GM12878 (cell line): ENCODE measurements around the gene PDIA3. TPM values are rescaled to one million over a fixed set of nuclear protein-coding genes. Genes with fewer than 3 reads are reported as not detected.

Experiments used
- EZH2 ChIP-seq: IDR thresholded peaks from 2 replicates; pipeline ENCODE4 v1.6.1; 2012; ENCODE audit warnings: low read depth, mild to moderate bottlenecking, control low read depth, inconsistent platforms, low read length, borderline replicate concordance; ENCODE audit not compliant: control insufficient read depth
- HDGF ChIP-seq: fragments of 450-650 bp; IDR thresholded peaks from 2 replicates; pipeline ENCODE4 v1.6.1; 2016; ENCODE audit warnings: antibody characterized with exemption
- IKZF2 ChIP-seq, 2 experiments: fragments of 450-650 bp; IDR thresholded peaks; 2 replicates each; pipeline ENCODE4 v1.6.1; 2017; ENCODE audit warnings: mild to moderate bottlenecking in 2 of 2, moderate library complexity in 2 of 2
- PAX5 ChIP-seq: IDR thresholded peaks from 2 replicates; pipeline ENCODE4 v1.6.1; 2011; ENCODE audit warnings: low read depth, low read length, borderline replicate concordance
- POLR2A ChIP-seq: IDR thresholded peaks from 2 replicates; pipeline ENCODE4 v1.6.1; 2011; ENCODE audit warnings: low read depth, mild to moderate bottlenecking, low read length
- POLR2AphosphoS5 ChIP-seq: IDR thresholded peaks from 2 replicates; pipeline ENCODE4 v1.6.1; 2011; ENCODE audit warnings: mild to moderate bottlenecking, low read length, inconsistent platforms
- RB1 ChIP-seq: fragments of 450-650 bp; formaldehyde crosslinking; IDR thresholded peaks from 2 replicates; pipeline ENCODE4 v1.6.1; 2017; ENCODE audit warnings: mild to moderate bottlenecking, borderline replicate concordance
- SMAD5 ChIP-seq: IDR thresholded peaks from 2 replicates; pipeline ENCODE4 v1.6.1; 2016; ENCODE audit warnings: antibody characterized with exemption, low read depth
- polyA plus RNA-seq, 11 experiments: library from polyadenylated mRNA; depleted of rRNA in 4 of 11; unstranded in 6 of 11; stranded (reverse) in 5 of 11; fragments of >200 nt; fragmentation: Nextera tagmentation in 4 of 11; fragmentation: Illumina TruSeq in 1 of 11; extraction: Ambion mirVana in 4 of 11; extraction: Trizol in 1 of 11; gene quantifications; 1 replicate in 1 of 11; 2 replicates in 10 of 11; pipeline versions ENCODE4 v1.2.1 to v1.2.3, GENCODE V29; 2011 to 2016; ENCODE audit warnings: inconsistent platforms in 2 of 11, missing spikeins in 2 of 11, low read depth in 1 of 11
- total RNA-seq, 4 experiments: library from RNA; depleted of rRNA in 3 of 4; stranded (reverse); fragments of >200 nt in 3 of 4; fragmentation: Illumina TruSeq in 1 of 4; extraction: Trizol in 1 of 4; gene quantifications; 2 replicates each; pipeline versions ENCODE4 v1.2.1 to v1.2.3, GENCODE V29; 2013 to 2021
- TF ChIP-seq, protein P1 (sequence below): fragments of 150-350 bp; IDR thresholded peaks from 2 replicates; pipeline ENCODE4 v1.6.1; 2016; ENCODE audit warnings: low read depth, low read length
- TF ChIP-seq, protein P2 (sequence below): IDR thresholded peaks from 2 replicates; pipeline ENCODE4 v1.6.1; 2012; ENCODE audit warnings: low read depth, low read length, improper control_type of control experiment
- TF ChIP-seq, protein P3 (sequence below): IDR thresholded peaks from 2 replicates; pipeline ENCODE4 v1.6.1; 2012; ENCODE audit warnings: low read length, inconsistent platforms
- TF ChIP-seq, protein P4 (sequence below): IDR thresholded peaks from 2 replicates; pipeline ENCODE4 v1.6.1; 2012; ENCODE audit warnings: mild to moderate bottlenecking, low read depth, low read length
- TF ChIP-seq, protein P5 (sequence below): IDR thresholded peaks from 2 replicates; pipeline ENCODE4 v1.6.1; 2012; ENCODE audit warnings: improper control_type of control experiment, low read depth, low read length; ENCODE audit not compliant: insufficient replicate concordance

PDIA3 gene
- total and polyA plus RNA-seq, 10 of the 15 experiments (the other 5 are each of a cell fraction or from before 2014, with no cell fraction given): 18.2 to 716 (median 181) TPM

DNA sequence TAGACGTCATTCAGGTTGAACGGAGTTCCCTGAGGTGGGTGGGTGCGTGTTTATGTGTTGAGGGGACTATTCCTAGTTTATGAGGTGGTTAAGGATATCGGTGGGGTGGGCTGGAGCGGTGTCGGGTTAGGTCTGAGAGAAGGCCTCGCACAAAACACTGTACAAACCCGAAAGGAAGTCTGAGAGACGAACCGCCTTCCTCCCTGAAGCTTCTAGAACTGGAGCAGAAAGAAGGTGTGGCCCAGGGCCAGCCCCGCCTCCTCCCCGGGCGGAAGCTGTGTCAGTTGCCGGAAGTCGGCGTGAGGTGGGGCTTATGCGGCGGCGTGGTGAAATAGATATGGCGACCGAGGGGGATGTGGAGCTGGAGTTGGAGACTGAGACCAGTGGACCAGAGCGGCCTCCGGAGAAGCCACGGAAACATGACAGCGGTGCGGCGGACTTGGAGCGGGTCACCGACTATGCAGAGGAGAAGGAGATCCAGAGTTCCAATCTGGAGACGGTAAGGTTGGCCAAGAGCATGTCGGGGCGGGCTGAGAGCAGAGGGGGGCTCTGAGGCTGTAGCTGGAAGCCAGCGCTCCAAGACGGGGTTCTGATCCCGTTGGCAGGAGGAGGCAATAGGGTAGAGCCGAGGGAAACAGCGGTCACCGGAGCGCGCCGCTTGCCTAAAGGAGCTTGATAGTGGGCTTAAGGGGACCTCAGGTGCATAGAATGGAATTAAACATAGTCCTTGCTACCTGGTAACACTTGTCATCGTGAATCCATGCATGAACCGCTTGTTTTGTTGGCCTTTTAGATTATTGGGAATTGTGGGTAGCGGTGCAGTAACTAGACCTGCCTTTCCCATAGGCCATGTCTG, 54.3 kb downstream of the PDIA3 start, which contains the start of gene HYPK (continued):
- TF ChIP-seq, protein P1, sequence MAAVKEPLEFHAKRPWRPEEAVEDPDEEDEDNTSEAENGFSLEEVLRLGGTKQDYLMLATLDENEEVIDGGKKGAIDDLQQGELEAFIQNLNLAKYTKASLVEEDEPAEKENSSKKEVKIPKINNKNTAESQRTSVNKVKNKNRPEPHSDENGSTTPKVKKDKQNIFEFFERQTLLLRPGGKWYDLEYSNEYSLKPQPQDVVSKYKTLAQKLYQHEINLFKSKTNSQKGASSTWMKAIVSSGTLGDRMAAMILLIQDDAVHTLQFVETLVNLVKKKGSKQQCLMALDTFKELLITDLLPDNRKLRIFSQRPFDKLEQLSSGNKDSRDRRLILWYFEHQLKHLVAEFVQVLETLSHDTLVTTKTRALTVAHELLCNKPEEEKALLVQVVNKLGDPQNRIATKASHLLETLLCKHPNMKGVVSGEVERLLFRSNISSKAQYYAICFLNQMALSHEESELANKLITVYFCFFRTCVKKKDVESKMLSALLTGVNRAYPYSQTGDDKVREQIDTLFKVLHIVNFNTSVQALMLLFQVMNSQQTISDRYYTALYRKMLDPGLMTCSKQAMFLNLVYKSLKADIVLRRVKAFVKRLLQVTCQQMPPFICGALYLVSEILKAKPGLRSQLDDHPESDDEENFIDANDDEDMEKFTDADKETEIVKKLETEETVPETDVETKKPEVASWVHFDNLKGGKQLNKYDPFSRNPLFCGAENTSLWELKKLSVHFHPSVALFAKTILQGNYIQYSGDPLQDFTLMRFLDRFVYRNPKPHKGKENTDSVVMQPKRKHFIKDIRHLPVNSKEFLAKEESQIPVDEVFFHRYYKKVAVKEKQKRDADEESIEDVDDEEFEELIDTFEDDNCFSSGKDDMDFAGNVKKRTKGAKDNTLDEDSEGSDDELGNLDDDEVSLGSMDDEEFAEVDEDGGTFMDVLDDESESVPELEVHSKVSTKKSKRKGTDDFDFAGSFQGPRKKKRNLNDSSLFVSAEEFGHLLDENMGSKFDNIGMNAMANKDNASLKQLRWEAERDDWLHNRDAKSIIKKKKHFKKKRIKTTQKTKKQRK: no peak
- TF ChIP-seq RB1 (peak; percentile 39; the same call in 1 of the 2 replicates), HDGF (peak; percentile 77; the same call in 1 of the 2 replicates), EZH2 (no peak), IKZF2 (IDR thresholded peaks at IDR 0.05) (0 out of 4 replicates have a peak, but pooled peaks of 1 of the 2 experiments have one; percentile 12), POLR2A (peak; percentile 90), SMAD5 (peak; percentile 93), POLR2AphosphoS5 (peak; percentile 93), PAX5 (peak; percentile 34; the same call in 1 of the 2 replicates)
- TF ChIP-seq, protein P2, sequence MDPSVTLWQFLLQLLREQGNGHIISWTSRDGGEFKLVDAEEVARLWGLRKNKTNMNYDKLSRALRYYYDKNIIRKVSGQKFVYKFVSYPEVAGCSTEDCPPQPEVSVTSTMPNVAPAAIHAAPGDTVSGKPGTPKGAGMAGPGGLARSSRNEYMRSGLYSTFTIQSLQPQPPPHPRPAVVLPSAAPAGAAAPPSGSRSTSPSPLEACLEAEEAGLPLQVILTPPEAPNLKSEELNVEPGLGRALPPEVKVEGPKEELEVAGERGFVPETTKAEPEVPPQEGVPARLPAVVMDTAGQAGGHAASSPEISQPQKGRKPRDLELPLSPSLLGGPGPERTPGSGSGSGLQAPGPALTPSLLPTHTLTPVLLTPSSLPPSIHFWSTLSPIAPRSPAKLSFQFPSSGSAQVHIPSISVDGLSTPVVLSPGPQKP: peak; percentile 84
- TF ChIP-seq, protein P3, sequence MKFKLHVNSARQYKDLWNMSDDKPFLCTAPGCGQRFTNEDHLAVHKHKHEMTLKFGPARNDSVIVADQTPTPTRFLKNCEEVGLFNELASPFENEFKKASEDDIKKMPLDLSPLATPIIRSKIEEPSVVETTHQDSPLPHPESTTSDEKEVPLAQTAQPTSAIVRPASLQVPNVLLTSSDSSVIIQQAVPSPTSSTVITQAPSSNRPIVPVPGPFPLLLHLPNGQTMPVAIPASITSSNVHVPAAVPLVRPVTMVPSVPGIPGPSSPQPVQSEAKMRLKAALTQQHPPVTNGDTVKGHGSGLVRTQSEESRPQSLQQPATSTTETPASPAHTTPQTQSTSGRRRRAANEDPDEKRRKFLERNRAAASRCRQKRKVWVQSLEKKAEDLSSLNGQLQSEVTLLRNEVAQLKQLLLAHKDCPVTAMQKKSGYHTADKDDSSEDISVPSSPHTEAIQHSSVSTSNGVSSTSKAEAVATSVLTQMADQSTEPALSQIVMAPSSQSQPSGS: no peak
- TF ChIP-seq, protein P4, sequence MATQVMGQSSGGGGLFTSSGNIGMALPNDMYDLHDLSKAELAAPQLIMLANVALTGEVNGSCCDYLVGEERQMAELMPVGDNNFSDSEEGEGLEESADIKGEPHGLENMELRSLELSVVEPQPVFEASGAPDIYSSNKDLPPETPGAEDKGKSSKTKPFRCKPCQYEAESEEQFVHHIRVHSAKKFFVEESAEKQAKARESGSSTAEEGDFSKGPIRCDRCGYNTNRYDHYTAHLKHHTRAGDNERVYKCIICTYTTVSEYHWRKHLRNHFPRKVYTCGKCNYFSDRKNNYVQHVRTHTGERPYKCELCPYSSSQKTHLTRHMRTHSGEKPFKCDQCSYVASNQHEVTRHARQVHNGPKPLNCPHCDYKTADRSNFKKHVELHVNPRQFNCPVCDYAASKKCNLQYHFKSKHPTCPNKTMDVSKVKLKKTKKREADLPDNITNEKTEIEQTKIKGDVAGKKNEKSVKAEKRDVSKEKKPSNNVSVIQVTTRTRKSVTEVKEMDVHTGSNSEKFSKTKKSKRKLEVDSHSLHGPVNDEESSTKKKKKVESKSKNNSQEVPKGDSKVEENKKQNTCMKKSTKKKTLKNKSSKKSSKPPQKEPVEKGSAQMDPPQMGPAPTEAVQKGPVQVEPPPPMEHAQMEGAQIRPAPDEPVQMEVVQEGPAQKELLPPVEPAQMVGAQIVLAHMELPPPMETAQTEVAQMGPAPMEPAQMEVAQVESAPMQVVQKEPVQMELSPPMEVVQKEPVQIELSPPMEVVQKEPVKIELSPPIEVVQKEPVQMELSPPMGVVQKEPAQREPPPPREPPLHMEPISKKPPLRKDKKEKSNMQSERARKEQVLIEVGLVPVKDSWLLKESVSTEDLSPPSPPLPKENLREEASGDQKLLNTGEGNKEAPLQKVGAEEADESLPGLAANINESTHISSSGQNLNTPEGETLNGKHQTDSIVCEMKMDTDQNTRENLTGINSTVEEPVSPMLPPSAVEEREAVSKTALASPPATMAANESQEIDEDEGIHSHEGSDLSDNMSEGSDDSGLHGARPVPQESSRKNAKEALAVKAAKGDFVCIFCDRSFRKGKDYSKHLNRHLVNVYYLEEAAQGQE: no peak
- TF ChIP-seq, protein P5, sequence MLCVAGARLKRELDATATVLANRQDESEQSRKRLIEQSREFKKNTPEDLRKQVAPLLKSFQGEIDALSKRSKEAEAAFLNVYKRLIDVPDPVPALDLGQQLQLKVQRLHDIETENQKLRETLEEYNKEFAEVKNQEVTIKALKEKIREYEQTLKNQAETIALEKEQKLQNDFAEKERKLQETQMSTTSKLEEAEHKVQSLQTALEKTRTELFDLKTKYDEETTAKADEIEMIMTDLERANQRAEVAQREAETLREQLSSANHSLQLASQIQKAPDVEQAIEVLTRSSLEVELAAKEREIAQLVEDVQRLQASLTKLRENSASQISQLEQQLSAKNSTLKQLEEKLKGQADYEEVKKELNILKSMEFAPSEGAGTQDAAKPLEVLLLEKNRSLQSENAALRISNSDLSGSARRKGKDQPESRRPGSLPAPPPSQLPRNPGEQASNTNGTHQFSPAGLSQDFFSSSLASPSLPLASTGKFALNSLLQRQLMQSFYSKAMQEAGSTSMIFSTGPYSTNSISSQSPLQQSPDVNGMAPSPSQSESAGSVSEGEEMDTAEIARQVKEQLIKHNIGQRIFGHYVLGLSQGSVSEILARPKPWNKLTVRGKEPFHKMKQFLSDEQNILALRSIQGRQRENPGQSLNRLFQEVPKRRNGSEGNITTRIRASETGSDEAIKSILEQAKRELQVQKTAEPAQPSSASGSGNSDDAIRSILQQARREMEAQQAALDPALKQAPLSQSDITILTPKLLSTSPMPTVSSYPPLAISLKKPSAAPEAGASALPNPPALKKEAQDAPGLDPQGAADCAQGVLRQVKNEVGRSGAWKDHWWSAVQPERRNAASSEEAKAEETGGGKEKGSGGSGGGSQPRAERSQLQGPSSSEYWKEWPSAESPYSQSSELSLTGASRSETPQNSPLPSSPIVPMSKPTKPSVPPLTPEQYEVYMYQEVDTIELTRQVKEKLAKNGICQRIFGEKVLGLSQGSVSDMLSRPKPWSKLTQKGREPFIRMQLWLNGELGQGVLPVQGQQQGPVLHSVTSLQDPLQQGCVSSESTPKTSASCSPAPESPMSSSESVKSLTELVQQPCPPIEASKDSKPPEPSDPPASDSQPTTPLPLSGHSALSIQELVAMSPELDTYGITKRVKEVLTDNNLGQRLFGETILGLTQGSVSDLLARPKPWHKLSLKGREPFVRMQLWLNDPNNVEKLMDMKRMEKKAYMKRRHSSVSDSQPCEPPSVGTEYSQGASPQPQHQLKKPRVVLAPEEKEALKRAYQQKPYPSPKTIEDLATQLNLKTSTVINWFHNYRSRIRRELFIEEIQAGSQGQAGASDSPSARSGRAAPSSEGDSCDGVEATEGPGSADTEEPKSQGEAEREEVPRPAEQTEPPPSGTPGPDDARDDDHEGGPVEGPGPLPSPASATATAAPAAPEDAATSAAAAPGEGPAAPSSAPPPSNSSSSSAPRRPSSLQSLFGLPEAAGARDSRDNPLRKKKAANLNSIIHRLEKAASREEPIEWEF: peak; percentile 21
